H1 (cell line): Measurements from ENCODE around the gene PAK5.

Experiments used
- GABPA ChIP-seq: IDR thresholded peaks from 2 replicates; pipeline ENCODE4 v1.6.1; 2011; ENCODE audit warnings: mild to moderate bottlenecking, low read length, moderate library complexity, borderline replicate concordance; ENCODE audit not compliant: insufficient read depth
- TF ChIP-seq, protein P1 (sequence below), 3 experiments: IDR thresholded peaks; 1 replicate in 2 of 3; 2 replicates in 1 of 3; pipeline versions ENCODE4 v1.5.1 to v1.6.1; 2011; ENCODE audit warnings: low read length in 3 of 3, mild to moderate bottlenecking in 3 of 3, inconsistent platforms in 2 of 3, low read depth in 1 of 3, moderate library complexity in 1 of 3; ENCODE audit not compliant: insufficient read depth in 1 of 3; ENCODE audit errors: control extremely low read depth in 1 of 3

- TF ChIP-seq, protein P1, sequence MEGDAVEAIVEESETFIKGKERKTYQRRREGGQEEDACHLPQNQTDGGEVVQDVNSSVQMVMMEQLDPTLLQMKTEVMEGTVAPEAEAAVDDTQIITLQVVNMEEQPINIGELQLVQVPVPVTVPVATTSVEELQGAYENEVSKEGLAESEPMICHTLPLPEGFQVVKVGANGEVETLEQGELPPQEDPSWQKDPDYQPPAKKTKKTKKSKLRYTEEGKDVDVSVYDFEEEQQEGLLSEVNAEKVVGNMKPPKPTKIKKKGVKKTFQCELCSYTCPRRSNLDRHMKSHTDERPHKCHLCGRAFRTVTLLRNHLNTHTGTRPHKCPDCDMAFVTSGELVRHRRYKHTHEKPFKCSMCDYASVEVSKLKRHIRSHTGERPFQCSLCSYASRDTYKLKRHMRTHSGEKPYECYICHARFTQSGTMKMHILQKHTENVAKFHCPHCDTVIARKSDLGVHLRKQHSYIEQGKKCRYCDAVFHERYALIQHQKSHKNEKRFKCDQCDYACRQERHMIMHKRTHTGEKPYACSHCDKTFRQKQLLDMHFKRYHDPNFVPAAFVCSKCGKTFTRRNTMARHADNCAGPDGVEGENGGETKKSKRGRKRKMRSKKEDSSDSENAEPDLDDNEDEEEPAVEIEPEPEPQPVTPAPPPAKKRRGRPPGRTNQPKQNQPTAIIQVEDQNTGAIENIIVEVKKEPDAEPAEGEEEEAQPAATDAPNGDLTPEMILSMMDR (IDR thresholded peaks at IDR 0.05; ENCODE audit: control extremely low read depth in 1 of 3, insufficient read depth in 1 of 3, low read depth in 1 of 3, low read length in 3 of 3), result peak in 2 of 3 experiments; percentile 70 to 79; a peak in 3 of 4 replicates
- no peak for TF ChIP-seq GABPA
Observed at GRCh38 chr20:9617940-9618339, 220.9 kb downstream of the PAK5 start.
